ENCODE data around the gene LRRC75B.
"Not testable (repeated sequence)": the region's sequence is repeated elsewhere in the genome, so short reads cannot be mapped to it uniquely, and the experiment has no call there.

LRRC75B gene

DNA sequence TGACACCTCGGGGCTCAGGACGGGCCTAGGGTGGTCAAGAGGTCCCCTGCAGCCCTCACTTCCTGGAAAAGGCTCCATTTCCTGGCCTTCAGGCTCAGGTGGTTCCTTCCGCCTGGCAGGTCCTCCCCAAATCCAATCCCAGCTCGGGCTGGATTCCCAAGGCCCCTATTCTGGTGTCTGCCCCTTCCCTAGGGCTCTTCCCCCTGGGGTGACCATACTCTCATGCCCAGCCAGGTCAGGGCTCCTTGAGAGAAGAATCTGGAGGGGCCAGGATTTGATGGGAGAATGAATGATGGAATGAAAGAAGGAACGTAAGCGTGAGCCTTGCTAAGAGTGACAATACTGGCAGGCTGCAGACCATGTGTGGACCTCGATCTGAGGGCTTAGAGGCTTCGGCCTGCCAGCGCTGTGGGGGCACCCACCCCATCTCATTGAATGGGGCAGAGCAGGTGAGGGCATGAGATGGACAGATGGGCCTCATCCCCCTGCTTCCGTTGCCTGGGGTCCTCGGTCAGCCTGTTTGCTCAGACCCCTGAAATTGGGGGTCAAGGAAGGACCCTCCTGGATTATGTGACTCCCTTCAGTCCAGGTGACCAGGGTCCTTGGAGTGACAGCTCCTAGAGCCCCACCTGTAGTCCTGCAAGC lies 9.4 kb upstream of the LRRC75B start:
- H3K27ac ChIP-seq (ENCODE audit: low read depth, low read length, poor library complexity, severe bottlenecking); H3K4me1 ChIP-seq (ENCODE audit: insufficient read depth, low read length, severe bottlenecking); H4K20me1 ChIP-seq (ENCODE audit: insufficient read depth, low read length); H3K36me3 ChIP-seq (ENCODE audit: insufficient read depth, low read length); H3K9me2 ChIP-seq (ENCODE audit: low read depth, low read length); H3K79me2 ChIP-seq (ENCODE audit: insufficient read depth, low read length); H3F3A ChIP-seq (ENCODE audit: insufficient read depth, low read length); H3K9me3 ChIP-seq (ENCODE audit: low read length); H3K27me3 ChIP-seq (ENCODE audit: insufficient read depth, low read length); H3K4me2 ChIP-seq (ENCODE audit: low read length); H2AFZ ChIP-seq (ENCODE audit: low read length); H3K9ac ChIP-seq (ENCODE audit: low read length); H3K4me3 ChIP-seq (ENCODE audit: low read depth, low read length, poor library complexity, severe bottlenecking): not testable (repeated sequence)

DNA sequence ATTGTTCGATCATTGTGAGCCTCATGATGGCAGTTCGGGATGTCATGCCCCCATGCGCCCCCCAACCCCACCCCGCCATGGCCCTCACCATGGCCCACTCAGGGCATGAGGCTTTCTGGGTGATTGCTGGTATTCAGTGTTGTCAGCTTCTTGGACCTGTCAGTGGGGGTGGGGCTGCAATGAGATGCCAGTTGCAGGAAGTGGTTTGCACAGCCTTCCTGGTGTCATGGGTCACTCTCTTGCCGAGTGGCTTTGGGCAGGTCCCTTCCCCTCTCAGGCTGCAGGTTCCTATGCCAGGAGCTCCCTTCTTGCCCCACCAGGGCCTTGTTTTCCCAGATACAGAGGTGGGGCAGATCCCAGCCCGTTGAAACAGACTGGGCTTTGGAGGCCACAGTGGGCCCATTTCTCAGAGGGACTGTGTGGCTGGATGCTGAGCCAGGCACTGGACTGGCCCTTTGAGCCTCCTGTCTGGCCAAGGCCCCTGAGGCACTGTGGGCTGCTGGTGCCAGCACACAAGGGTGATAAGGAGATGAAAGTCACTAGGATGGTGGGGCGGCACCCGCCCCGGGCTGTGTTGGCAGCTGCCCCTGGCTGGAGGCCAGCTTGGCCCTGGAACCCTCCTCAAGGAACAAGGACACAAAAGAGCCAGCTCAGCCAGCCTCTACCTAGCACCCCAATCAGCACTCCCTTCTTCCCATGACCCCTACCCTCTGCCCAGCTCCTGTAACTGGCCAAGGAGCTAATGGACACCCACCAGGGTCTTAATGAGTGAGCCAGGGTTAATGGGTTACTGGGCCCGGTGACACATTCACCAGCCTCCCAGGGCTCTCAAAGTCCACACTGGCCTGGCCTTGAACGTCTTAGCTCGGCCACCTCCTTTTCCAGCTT lies 8.6 kb upstream of the LRRC75B start:
- no peaks in the 10 kb centered on the region for H3K9me3 ChIP-seq (ENCODE audit: low read length)
- H4K20me1 ChIP-seq (ENCODE audit: insufficient read depth, low read length), result no peaks in the 10 kb centered on the region
- no peak for TF ChIP-seq EZH2 (IDR thresholded peaks at IDR 0.05; ENCODE audit: borderline replicate concordance, low read length)
- TF ChIP-seq, protein P1, sequence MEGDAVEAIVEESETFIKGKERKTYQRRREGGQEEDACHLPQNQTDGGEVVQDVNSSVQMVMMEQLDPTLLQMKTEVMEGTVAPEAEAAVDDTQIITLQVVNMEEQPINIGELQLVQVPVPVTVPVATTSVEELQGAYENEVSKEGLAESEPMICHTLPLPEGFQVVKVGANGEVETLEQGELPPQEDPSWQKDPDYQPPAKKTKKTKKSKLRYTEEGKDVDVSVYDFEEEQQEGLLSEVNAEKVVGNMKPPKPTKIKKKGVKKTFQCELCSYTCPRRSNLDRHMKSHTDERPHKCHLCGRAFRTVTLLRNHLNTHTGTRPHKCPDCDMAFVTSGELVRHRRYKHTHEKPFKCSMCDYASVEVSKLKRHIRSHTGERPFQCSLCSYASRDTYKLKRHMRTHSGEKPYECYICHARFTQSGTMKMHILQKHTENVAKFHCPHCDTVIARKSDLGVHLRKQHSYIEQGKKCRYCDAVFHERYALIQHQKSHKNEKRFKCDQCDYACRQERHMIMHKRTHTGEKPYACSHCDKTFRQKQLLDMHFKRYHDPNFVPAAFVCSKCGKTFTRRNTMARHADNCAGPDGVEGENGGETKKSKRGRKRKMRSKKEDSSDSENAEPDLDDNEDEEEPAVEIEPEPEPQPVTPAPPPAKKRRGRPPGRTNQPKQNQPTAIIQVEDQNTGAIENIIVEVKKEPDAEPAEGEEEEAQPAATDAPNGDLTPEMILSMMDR (IDR thresholded peaks at IDR 0.05; ENCODE audit: low read length), result no peak
- no peaks in the 10 kb centered on the region for H3K9me2 ChIP-seq (ENCODE audit: low read depth, low read length)
- peaks cover 4% of the 10 kb centered on the region for H3K4me1 ChIP-seq (ENCODE audit: insufficient read depth, low read length, severe bottlenecking)
- H3F3A ChIP-seq (ENCODE audit: insufficient read depth, low read length), result no peaks in the 10 kb centered on the region
- no peak overlapping the region for H3K9ac ChIP-seq (ENCODE audit: low read length)
- no peaks in the 10 kb centered on the region for H3K36me3 ChIP-seq (ENCODE audit: insufficient read depth, low read length)
- H3K27ac ChIP-seq (ENCODE audit: low read depth, low read length, poor library complexity, severe bottlenecking), result no peak overlapping the region
- H3K4me3 ChIP-seq (ENCODE audit: low read depth, low read length, poor library complexity, severe bottlenecking), result no peak overlapping the region
- H3K79me2 ChIP-seq (ENCODE audit: insufficient read depth, low read length), result no peaks in the 10 kb centered on the region
- no peak overlapping the region for H2AFZ ChIP-seq (ENCODE audit: low read length)
- H3K4me2 ChIP-seq (ENCODE audit: low read length), result no peak overlapping the region
- no peaks in the 10 kb centered on the region for H3K27me3 ChIP-seq (ENCODE audit: insufficient read depth, low read length)

DNA sequence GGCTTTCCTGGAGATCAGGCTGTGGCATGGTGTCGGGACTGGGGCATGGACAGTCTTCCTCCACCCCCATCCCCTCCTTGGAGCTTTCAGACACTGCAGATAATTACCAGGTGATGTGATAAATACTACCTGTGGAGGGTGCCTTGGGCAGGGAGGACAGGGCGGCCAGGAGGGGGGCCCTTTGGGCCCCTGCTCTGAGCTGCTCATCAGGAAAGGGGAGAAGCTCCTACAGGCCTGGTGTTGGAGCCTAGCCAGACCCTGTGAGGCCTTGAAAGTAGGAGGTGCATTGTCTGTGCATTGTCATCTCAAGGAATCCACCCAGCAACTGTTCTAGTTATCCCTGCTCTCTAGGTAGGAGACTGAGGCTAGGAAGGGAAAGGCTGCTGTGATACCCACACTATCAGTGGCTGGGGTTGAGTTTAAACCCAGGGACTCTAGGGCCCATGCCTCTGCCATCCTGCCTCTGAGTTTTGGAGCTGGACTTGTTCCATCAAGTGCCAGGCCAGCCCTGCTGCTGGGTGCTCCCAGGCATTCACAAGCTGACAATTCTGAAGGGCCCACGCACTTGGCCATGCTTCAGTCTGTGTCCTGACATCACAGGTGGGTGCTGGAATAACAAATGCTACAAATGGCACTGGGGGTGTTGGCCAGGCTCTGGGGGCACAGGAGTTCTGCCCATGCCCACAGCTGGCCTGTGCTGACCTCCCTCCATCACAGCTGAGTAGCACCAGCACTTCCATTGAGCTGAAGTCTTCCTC lies 7.3 kb upstream of the LRRC75B start:
- H3F3A ChIP-seq (ENCODE audit: insufficient read depth, low read length); H3K4me3 ChIP-seq (ENCODE audit: low read depth, low read length, poor library complexity, severe bottlenecking); H3K9me3 ChIP-seq (ENCODE audit: low read length); H3K27ac ChIP-seq (ENCODE audit: low read depth, low read length, poor library complexity, severe bottlenecking); H3K36me3 ChIP-seq (ENCODE audit: insufficient read depth, low read length); H3K27me3 ChIP-seq (ENCODE audit: insufficient read depth, low read length); H2AFZ ChIP-seq (ENCODE audit: low read length); H3K4me2 ChIP-seq (ENCODE audit: low read length); H3K4me1 ChIP-seq (ENCODE audit: insufficient read depth, low read length, severe bottlenecking); H4K20me1 ChIP-seq (ENCODE audit: insufficient read depth, low read length); H3K79me2 ChIP-seq (ENCODE audit: insufficient read depth, low read length); H3K9ac ChIP-seq (ENCODE audit: low read length); H3K9me2 ChIP-seq (ENCODE audit: low read depth, low read length): not testable (repeated sequence)

DNA sequence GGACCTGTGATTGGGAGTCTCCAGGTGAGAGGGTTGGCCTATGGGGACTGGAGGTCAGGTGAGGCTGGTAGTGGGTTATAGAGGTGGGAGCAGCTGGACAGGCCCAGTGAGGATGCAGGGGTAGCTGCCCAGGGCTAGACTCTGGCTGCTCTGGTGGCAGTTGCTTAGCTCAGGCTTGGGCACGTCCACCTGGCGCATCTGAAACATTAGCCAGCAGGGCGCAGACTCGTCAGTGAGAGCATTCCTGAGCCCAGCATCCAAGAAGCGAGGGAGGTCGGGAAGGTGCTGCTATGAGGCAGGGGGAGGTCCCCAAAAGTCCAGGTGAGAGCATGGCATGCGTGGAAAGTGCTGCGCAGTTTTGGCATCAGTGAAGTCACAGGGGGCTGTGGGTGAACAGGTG lies 6.6 kb upstream of the LRRC75B start:
- Histone ChIP-seq H3F3A (ENCODE audit: insufficient read depth, low read length) (no peaks in the 10 kb centered on the region), H3K9me2 (ENCODE audit: low read depth, low read length) (no peaks in the 10 kb centered on the region), H3K4me1 (ENCODE audit: insufficient read depth, low read length, severe bottlenecking) (peaks cover 4% of the 10 kb centered on the region), H3K9ac (ENCODE audit: low read length) (no peak overlapping the region), H3K4me3 (ENCODE audit: low read depth, low read length, poor library complexity, severe bottlenecking) (no peak overlapping the region), H3K27ac (ENCODE audit: low read depth, low read length, poor library complexity, severe bottlenecking) (no peak overlapping the region), H3K27me3 (ENCODE audit: insufficient read depth, low read length) (no peaks in the 10 kb centered on the region), H3K36me3 (ENCODE audit: insufficient read depth, low read length) (no peaks in the 10 kb centered on the region), H2AFZ (ENCODE audit: low read length) (no peak overlapping the region), H3K9me3 (ENCODE audit: low read length) (no peaks in the 10 kb centered on the region), H3K79me2 (ENCODE audit: insufficient read depth, low read length) (no peaks in the 10 kb centered on the region), H3K4me2 (ENCODE audit: low read length) (no peak overlapping the region), H4K20me1 (ENCODE audit: insufficient read depth, low read length) (no peaks in the 10 kb centered on the region)
- TF ChIP-seq EZH2 (IDR thresholded peaks at IDR 0.05; ENCODE audit: borderline replicate concordance, low read length), result no peak
- TF ChIP-seq, protein P1 (IDR thresholded peaks at IDR 0.05; ENCODE audit: low read length), result no peak

DNA sequence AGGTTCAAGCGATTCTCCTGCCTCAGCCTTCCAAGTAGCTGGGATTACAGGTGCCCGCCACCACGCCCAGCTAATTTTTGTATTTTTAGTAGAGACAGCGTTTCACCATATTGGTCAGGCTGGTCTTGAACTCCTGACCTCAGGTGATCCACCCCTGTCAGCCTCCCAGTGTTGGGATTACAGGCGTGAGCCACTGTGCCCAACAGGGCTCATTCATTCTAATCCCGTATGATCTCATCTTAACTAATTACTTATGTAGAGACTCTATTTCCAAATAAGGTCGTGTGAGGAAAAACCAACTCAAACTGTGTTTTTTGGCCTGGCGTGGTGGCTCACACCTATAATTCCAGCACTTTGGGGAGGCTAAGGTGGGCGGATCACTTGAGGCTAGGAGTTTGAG lies 4.2 kb upstream of the LRRC75B start:
- H3K9me2 ChIP-seq (ENCODE audit: low read depth, low read length); H4K20me1 ChIP-seq (ENCODE audit: insufficient read depth, low read length); H3K27me3 ChIP-seq (ENCODE audit: insufficient read depth, low read length); H2AFZ ChIP-seq (ENCODE audit: low read length); H3K79me2 ChIP-seq (ENCODE audit: insufficient read depth, low read length); H3K4me3 ChIP-seq (ENCODE audit: low read depth, low read length, poor library complexity, severe bottlenecking); H3K27ac ChIP-seq (ENCODE audit: low read depth, low read length, poor library complexity, severe bottlenecking); H3K4me2 ChIP-seq (ENCODE audit: low read length); H3K9me3 ChIP-seq (ENCODE audit: low read length); H3F3A ChIP-seq (ENCODE audit: insufficient read depth, low read length); H3K9ac ChIP-seq (ENCODE audit: low read length); H3K36me3 ChIP-seq (ENCODE audit: insufficient read depth, low read length): not testable (repeated sequence)
- peaks cover 11% of the 10 kb centered on the region for H3K4me1 ChIP-seq (ENCODE audit: insufficient read depth, low read length, severe bottlenecking)
